GM21528 (cell line): ENCODE results near the gene ARFGAP1.

Source experiments
- ATAC-seq: cut with Tn5 transposase; IDR thresholded peaks from one replicate; pipeline ENCODE4 v1.9.1; 2021; ENCODE audit warnings: mild to moderate bottlenecking, moderate library complexity; ENCODE audit not compliant: unreplicated experiment, low FRiP score

Gene ARFGAP1

DNA sequence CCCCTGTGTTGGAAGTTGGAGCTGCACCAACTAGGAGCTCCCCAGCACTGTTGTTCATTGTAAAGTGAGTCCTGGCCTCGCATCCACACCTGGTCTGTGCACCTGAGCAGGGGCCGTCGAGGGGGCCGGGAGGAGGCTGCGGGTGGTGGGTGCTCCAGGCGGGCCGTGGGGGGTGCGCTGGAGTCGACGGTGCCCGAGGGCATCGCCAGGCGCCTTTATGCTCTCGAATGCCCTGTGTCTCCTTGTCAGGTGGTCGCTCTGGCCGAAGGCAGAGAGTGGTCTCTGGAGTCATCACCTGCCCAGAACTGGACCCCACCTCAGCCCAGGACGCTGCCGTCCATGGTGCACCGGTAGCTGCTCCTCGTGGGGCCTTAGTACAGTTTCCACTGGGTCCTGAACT lies 4.3 kb downstream of the ARFGAP1 start:
- no peak for ATAC-seq

DNA sequence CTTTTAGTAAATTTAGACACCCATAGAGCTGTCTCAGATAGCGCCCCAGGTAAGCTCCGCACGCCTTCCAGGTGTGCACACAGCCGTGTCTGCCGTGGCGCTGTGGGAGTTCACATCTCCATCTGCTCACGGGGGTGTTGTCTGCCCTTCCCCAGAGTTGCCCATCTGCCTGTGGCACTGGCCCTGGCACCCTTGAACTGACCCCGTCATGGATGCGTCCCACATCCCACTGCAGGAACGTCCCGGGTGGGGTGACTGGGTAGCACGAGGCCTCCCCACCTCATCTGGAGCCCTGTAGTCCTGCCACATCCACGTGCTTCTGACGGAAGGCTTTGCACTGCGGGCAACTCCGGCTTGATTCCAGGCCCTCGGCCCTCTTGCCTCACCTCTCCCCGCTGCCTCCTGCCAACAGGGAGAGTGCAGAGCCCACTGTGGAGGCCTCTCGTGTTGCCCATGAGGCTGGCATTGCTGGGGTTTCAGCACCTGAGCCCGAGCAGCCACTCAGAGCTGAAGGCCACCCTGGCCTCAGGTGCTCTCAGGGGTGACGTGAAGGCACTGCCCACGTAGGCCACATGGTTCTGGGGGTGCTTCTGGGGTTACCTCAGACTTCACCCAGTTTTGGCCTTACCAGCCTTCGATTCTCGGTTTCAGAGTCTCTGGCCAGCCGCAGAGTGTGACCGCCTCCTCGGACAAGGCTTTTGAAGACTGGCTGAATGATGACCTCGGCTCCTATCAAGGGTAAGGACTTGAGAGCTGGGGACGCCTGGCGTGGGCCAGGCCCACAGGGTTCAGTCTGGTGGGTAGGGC lies 5.1 kb downstream of the ARFGAP1 start:
- no peak for ATAC-seq

DNA sequence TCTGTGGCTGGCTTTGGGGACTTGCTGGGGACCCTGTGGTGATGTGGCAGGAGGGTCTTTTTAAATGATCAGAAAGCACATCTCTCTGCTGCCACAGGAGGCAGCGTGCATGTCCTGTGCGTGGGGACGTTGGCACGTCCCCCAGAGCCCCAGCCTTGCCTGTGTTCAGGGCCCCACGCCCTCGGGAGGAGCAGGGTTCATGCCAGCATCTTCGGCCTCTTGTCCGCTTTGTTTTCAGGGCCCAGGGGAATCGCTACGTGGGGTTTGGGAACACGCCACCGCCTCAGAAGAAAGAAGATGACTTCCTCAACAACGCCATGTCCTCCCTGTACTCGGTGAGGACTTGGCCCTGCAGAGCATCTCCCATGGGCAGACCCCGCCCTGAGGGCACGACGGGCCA lies 6.0 kb downstream of the ARFGAP1 start:
- no peak for ATAC-seq

DNA sequence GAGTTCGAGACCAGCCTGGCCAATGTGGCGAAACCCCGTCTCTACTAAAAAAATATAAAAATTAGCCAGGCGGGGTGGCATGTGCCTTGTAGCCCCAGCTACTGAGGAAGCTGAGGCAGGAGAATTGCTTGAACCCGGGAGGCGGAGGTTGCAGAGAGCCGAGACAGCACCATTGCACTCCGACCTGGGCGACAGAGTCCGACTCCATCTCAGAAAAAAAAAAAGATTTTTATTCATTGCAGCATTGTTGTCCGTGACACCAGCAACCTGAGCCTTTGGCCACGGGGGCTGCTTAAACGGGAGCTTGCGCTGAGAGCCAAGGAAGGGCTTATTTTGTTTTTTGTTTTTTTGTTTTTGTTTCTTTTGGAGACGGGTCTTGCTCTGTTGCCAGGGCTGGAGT lies 7.3 kb downstream of the ARFGAP1 start:
- no peak for ATAC-seq

DNA sequence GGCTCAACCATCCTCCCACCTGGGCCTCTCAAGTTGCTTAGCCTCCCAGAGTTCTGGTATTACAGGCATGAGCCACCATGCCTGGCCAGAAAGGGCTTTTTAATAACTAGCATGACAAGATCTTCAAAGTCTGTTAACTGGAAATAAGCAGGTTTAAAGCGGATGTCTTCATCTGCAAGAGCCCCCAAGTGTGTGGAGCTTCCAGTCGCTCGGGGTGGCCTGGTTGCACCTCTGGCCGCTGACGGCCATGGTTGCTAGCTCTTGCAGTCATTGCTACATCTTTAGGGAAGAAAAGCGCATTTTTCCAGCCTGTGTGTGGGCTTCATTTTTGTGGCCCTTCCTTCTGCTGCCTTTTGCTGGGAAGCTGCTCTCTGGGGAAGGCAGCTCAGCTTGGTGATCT lies 7.8 kb downstream of the ARFGAP1 start:
- ATAC-seq, result no peak

DNA sequence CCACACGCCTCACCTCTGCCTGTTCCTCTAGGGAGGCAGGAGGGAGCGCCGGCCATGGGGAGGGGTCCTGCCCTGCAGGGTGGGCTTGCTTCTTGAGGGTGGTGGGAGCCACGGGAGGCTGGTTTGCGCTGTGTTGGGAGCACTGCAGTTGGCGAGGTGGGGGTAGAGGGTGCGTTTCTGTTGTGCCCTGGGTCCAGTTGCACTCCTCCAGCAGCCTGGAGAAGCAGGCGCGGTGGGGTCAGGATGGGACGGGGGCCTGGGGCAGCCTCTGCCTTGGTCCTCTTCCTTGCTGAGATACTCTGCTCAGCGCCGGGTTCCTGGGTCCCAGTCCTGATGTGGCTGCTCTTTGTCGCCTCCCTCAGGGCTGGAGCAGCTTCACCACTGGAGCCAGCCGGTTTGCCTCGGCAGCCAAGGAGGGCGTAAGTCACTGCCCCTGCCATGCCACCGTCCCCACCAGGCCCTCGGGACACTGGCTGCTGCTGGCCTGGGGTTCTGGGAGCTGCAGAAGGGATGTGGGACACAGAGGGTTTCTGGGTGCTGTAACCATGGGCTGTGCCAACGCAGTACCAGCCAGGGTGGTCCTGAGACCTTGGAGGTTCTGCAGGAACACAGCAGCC lies 8.4 kb downstream of the ARFGAP1 start:
- no peak for ATAC-seq

DNA sequence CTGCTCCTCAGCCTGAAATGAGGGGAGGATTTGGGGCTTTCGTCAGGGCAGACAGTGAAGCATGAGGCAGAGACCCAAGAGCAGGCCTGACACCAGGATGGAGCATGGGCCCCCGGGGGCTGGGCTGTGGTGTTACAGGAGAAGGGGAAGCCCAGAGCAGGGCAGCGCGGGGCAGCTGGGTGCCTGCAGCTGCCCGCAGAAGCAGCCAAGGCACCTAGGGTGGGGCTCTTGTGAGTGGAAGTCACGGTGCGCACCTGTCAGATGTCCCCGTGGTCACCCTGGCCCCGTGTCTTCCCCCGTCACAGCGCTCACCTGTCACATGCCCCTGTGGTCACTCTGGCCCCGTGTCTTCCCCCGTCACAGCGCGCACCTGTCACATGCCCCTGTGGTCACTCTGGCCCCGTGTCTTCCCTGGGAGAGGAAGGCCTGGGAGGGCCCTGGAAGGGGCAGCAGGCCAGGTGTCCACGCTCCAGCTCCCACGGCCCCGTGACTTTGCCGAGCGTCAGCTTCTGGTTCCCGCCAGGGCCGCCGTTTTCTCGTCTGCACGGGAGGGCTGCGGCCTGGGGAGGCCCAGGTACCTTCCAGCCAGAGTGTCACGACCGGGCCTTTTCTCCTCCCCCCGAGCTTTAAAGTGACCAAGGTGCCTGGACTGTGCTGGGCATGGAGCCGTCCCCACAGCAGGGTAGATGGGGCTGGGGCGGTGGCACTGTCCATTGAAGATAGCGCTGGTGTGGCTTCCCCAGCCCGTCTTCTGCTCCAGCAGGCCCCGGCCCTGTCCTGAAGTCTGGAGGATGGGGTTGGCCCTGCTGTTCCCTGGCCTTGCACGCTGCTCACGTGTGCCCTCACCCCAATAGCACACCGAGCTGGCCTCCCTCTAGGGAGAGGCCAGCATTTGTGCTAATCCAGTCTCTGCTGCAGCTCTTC lies 9.4 kb downstream of the ARFGAP1 start:
- no peak for ATAC-seq

DNA sequence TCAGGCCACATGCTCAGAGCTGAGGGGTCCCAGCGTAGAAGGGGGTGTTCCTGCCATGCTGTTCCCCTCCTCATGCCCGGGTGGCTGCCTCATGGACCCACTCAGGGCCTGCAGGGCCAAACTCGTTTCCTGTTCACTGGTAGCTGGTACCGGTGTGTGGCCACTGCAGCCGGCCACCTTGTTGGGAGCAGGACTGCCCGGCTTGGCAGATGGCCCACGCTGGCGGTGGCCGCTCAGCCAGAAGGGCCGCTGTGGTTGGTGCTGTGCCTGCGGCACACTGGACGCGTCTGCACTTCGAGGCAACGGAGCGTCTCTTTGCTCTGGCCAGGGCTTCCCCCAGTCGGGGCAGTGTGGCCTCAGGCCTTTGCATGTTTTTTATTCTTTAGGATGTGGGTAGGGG lies 10.3 kb downstream of the ARFGAP1 start:
- no peak for ATAC-seq

DNA sequence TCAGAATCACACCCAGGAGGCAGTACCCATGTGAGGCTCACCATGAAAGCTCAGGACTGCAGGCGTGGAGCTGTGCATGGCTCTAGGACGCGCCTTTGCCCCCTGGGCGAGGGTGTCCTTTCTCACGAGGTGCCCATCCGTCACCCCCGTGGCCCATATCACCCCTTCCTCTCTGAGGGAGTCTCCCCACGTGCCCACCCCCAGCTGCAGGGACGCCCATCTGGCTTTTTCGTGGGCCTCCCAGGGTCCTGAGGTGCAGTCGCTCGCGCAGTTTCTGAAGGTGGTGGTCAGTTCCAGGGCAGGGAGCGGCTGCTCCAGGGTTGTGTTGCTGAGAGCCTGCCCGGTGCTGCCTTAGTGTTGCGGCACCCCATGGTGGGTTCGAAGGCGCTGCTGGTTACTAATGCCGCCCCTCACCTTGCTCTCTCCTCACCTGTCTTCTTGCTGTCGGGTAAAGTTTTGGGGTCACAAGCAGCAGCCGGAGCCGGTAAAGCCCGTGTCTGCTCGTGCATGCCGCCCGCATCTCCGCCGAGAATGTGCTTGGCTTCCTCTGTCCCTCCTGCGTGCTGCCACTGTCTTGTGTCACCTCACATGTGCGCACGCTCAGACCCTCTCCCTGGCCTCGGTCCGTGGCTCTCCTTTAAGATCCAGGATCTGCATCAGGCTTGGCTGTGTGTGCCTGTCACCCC lies 10.9 kb downstream of the ARFGAP1 start:
- no peak for ATAC-seq

DNA sequence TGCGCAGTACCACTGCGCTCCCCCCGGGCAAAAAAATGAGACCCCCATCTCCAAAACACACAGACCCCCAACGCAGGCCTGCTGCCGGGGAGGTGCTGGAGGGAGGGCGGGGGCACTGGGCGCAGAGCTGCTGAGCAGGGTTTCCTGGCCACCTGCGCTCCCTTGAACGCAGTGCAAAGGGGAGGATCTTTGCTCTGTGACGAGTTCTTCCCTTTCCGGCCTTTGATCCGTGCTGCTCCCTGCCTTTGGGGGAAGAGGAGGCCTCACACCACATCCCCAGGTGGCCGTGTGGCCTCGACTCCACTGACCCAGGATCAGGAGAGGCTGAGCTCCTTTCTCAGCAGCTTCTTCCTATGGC lies 11.4 kb downstream of the ARFGAP1 start:
- ATAC-seq, result no peak

DNA sequence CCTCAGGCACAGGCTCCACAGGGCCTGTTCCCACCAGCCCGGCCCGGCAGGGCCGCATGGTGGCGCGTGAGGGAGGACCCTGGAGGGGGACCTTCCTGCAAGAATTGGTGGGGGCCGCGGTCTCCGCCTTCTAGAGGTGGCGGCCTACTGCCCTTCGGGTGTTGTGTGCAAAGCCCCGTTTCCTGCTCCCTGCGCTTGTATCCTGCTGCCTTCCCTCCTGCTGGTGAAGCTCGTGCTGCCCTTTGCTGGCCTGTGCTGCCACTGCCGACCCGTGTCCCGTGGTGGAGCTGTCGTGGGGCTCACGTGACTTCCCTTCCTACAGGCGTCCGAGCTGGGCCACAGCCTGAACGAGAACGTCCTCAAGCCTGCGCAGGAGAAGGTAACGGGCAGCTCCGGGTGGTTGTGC lies 11.9 kb downstream of the ARFGAP1 start:
- no peak for ATAC-seq

DNA sequence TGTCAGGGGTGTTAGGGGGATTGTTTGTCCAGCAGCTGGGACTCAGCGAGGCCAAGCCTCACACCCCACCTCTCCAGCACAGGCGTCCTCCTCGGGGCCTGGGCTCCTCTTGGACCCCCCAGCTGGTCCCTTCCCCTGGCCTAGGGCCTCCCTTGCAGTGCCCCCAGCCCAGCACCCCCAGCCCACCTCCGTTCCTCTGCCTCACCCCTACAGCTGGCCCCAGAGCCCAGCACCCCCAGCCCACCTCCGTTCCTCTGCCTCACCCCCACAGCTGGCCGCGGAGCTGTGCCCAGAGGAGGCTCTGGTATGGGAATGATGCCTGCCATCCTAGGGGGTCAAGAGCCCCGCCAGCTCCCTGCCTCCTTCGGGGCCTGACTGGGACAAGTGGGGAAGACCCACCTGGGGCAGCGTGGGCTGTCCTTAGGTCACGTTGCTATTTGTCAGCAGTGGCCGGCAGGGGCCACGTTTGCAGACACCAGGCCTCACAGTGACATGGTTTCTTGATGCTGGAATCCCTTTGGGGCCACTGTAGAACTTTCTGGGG lies 12.4 kb downstream of the ARFGAP1 start:
- ATAC-seq, result no peak

DNA sequence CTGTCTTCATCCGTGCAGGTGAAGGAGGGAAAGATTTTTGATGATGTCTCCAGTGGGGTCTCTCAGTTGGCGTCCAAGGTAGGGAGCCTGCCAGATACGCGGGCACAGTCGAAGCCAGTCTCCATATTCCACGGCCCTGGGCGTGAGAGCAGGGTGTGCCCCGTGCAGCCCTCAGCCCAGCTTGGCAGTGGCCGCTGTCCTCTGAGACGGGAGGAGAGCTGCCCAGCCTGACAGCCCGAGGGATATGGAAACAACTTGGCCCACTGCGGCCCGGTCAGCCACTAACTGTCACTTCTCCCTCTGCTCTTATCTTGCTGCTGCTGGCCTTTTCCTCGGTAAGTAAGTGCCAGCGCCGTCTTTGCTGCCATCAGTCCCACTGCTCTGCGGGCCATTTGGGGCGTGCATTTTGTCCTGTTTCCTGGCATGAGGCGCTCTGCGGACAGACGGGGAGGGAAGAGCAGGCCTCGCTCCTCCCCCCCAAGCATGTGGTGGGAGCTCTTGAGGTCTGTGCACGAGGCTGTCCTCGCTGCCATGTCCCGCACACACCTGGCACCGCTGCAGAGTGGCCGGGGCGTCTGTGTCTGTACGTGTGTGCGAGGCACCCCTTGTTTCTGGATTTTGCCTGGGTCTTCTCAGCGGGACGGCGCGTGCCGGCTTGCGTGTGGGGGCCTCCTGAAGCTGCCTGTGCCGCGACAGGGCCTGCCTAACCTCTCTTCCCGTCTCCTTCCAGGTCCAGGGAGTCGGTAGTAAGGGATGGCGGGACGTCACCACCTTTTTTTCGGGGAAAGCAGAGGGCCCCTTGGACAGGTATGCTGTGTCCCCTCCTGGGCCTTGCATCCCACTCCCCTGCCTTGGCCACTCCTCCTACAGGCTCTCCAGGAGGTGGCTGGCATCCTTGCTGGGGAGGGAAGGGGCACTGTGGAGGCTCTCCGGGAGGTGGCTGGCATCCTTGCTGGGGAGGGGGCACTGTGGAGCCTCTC lies 13.3 kb downstream of the ARFGAP1 start:
- no peak for ATAC-seq

DNA sequence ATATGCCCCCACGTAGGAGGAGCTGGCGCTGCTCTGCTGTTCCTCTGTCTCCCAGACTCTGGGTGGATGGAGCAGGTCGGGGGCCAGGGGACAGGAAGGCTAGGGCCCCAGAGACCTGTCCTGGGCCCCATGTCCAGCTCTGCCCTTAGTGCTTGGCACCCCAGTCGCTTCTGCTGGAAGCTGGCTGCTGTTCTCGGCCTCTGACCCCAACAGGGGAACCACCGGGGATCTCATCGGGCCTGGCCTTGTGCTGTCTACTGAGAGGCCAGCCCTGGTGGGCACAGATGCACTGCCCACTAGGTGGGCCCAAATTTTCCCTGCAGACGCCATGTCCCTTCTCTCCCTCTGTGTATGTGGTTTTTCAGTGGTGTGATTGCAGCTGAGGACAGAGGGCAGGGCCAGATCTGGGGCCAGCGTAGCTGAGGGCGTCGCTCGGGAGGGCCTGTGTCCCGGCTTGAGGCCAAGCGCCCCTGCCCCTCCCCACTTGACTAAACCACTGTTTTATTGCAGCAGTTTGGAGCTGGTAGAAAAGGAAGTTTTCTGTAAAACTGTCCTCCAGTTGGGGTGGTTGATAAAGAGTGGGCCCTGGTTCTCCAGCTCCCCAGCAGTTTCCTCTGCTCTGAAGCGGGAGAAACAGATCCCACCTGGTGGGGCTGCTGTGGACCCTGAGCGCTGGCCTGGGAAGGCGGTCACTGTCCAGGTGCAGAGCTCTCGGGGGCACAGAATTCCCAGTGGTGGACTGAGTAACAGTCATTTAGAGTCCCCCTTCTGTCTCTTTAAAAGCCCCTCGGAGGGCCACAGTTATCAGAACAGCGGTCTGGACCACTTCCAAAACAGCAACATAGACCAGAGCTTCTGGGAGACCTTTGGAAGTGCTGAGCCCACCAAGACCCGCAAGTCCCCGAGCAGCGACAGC lies 14.4 kb downstream of the ARFGAP1 start:
- ATAC-seq, result no peak

DNA sequence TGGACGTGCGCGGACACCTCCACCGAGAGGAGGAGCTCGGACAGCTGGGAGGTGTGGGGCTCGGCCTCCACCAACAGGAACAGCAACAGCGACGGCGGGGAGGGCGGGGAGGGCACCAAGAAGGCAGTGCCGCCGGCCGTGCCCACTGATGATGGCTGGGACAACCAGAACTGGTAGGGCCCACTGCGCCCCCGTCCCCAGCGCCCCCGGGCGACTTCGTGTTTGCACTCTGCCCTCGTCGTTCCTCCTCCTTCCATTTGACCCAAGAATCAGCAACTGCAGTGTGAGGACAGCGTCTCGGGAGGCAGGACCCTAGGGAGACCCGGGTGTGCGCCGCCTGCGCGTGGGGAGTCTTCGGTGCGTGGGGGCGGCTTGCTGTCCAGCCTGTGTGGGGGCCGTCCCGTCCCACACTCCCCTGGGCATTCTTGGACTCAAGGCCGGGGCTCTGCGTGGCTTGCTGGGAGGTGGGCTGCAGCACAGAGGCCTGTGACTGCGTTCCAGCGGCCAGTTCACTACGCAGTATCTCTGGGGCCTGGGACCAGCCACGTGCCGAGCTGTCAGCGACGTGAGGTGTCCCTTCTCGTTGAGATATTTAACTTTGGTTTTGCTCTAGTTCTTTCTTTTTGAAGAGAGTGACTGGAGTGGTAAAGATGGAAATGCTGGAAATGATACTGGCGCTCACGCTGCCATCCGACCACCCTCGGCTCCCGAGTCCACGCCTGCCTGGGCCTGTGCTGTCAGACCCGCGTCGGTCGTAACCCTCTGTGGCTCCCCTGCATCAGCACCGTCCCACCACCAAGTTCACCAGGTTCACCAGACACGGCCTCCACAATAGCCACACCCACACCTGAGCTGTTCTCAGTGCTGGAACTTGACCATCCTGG lies 15.3 kb downstream of the ARFGAP1 start:
- no peak for ATAC-seq

DNA sequence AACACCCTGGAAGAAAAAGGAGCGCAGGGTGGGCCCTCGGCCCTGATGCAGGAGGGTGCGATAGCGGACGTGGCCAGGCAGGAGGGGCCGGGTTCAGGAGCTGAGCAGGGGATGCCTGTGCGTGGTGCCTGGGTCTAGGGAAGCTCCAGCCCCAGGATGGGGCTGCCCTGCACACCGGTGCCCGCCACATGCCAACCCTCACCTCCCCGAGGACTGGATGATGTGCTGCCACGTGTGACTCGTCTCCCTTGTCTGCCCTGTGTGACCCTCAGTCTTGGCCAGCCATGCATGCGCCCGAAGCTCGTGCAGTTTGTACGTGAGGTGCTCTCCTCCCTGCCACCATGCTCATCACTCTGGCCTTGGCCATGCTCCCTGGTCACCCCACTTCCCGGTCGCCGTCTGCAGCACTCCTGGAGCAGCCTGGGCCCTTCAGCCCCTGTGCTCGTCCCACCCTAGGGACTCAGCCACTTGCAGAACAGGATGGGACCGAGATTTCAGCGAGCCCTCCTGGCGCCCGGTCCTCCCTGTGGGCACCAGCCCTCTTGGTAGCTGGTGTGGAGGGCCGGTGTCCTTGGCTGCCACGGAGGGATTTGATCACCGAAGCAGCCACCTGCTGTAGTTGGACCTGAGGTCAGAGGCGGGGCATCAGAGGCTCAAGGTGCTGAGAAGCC lies 16.1 kb downstream of the ARFGAP1 start:
- ATAC-seq, result no peak
